Measurements from ENCODE around the gene ABCG2.
"Not testable (repeated sequence)": the region's sequence is repeated elsewhere in the genome, so short reads cannot be mapped to it uniquely, and the experiment has no call there.

The ABCG2 gene

GRCh38 chr4:88109123-88109881 is 49.1 kb downstream of the ABCG2 start:
- Histone ChIP-seq H3K79me2 (ENCODE audit: low read length) (no peaks in the 10 kb centered on the region), H3K9ac (ENCODE audit: low read length) (no peak overlapping the region), H3K4me1 (ENCODE audit: low read length) (peaks cover 9% of the 10 kb centered on the region), H3K27me3 (ENCODE audit: low read depth, low read length) (no peaks in the 10 kb centered on the region), H3K27ac (ENCODE audit: low read length) (no peak overlapping the region), H3K36me3 (replicated peaks; ENCODE audit: low read depth, low read length) (no peaks in the 10 kb centered on the region), H4K20me1 (ENCODE audit: insufficient read depth, low read length) (no peaks in the 10 kb centered on the region), H3K4me2 (ENCODE audit: low read length) (no peak overlapping the region), H3K4me3 (ENCODE audit: low read length) (no peak overlapping the region), H2AFZ (ENCODE audit: low read depth, low read length) (no peak overlapping the region), H3K9me3 (ENCODE audit: insufficient read depth, low read length) (no peaks in the 10 kb centered on the region)
- TF ChIP-seq, protein P1, sequence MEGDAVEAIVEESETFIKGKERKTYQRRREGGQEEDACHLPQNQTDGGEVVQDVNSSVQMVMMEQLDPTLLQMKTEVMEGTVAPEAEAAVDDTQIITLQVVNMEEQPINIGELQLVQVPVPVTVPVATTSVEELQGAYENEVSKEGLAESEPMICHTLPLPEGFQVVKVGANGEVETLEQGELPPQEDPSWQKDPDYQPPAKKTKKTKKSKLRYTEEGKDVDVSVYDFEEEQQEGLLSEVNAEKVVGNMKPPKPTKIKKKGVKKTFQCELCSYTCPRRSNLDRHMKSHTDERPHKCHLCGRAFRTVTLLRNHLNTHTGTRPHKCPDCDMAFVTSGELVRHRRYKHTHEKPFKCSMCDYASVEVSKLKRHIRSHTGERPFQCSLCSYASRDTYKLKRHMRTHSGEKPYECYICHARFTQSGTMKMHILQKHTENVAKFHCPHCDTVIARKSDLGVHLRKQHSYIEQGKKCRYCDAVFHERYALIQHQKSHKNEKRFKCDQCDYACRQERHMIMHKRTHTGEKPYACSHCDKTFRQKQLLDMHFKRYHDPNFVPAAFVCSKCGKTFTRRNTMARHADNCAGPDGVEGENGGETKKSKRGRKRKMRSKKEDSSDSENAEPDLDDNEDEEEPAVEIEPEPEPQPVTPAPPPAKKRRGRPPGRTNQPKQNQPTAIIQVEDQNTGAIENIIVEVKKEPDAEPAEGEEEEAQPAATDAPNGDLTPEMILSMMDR (IDR thresholded peaks at IDR 0.05; ENCODE audit: low read depth, low read length) = no peak
- no peak for TF ChIP-seq EZH2phosphoT487 (IDR thresholded peaks at IDR 0.05; ENCODE audit: low read depth)

- H3K36me3 ChIP-seq (replicated peaks; ENCODE audit: low read depth, low read length) = no peaks in the 10 kb centered on the region
- H3K9me3 ChIP-seq (ENCODE audit: insufficient read depth, low read length) = no peaks in the 10 kb centered on the region
- no peaks in the 10 kb centered on the region for H3K27me3 ChIP-seq (ENCODE audit: low read depth, low read length)
- H3K4me3 ChIP-seq (ENCODE audit: low read length) = no peak overlapping the region
- no peaks in the 10 kb centered on the region for H4K20me1 ChIP-seq (ENCODE audit: insufficient read depth, low read length)
- no peak overlapping the region for H3K4me2 ChIP-seq (ENCODE audit: low read length)
- no peak overlapping the region for H3K27ac ChIP-seq (ENCODE audit: low read length)
- H2AFZ ChIP-seq (ENCODE audit: low read depth, low read length) = no peak overlapping the region
- H3K79me2 ChIP-seq (ENCODE audit: low read length) = no peaks in the 10 kb centered on the region
- H3K9ac ChIP-seq (ENCODE audit: low read length) = no peak overlapping the region
- TF ChIP-seq, protein P1 (IDR thresholded peaks at IDR 0.05; ENCODE audit: low read depth, low read length) = no peak
- TF ChIP-seq EZH2phosphoT487 (IDR thresholded peaks at IDR 0.05; ENCODE audit: low read depth) = no peak
- H3K4me1 ChIP-seq (ENCODE audit: low read length) = peaks cover 9% of the 10 kb centered on the region
Measured at GRCh38 chr4:88108747-88109122, 49.7 kb downstream of the ABCG2 start.

GRCh38 chr4:88108108-88108465 is 50.4 kb downstream of the ABCG2 start:
- not testable (repeated sequence) for H3K27ac ChIP-seq (ENCODE audit: low read length); H3K4me1 ChIP-seq (ENCODE audit: low read length); H3K4me2 ChIP-seq (ENCODE audit: low read length); H2AFZ ChIP-seq (ENCODE audit: low read depth, low read length); H4K20me1 ChIP-seq (ENCODE audit: insufficient read depth, low read length); H3K36me3 ChIP-seq (replicated peaks; ENCODE audit: low read depth, low read length); H3K27me3 ChIP-seq (ENCODE audit: low read depth, low read length); H3K4me3 ChIP-seq (ENCODE audit: low read length); H3K9ac ChIP-seq (ENCODE audit: low read length); H3K79me2 ChIP-seq (ENCODE audit: low read length); H3K9me3 ChIP-seq (ENCODE audit: insufficient read depth, low read length)

DNA sequence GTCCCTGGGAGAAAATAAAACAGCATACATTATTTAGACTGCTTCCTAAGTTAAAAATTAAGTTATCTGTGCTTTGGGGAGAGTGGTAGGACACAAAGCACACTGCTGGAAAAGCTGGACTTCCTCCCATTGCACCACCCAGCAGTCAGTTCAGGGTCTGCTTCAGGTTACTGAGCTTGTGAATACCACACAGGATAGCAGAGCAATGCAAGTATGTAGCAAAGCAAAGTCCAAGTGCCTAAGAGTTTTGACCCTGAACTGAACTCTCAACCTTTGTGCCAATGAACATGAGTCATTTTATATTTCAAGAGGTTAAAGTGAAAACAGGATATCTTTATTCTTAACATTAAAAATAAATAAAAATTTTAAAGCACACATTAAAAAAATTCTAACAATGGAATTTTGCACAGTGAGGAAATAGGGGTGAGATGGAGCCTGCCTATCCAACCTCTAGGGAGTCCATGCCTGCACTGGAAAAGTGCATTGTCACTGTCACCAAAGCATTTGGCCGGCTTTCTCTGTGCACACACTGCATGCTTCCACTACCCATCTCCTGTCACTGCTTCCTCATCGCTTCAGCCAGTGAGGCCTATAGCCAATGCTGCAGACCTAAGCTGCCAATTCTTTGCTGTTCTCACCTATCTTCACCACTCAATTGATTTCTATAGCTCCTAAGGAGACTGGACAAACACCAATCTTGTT is 50.9 kb downstream of the ABCG2 start:
- H3K27ac ChIP-seq (ENCODE audit: low read length) = no peak overlapping the region

More for the DNA sequence above, 50.9 kb downstream of the ABCG2 start:
- Histone ChIP-seq H3K9me3 (ENCODE audit: insufficient read depth, low read length) (no peaks in the 10 kb centered on the region), H3K4me2 (ENCODE audit: low read length) (no peak overlapping the region), H3K9ac (ENCODE audit: low read length) (no peak overlapping the region), H4K20me1 (ENCODE audit: insufficient read depth, low read length) (no peaks in the 10 kb centered on the region), H3K79me2 (ENCODE audit: low read length) (no peaks in the 10 kb centered on the region), H2AFZ (ENCODE audit: low read depth, low read length) (no peak overlapping the region), H3K27me3 (ENCODE audit: low read depth, low read length) (no peaks in the 10 kb centered on the region), H3K4me3 (ENCODE audit: low read length) (no peak overlapping the region), H3K4me1 (ENCODE audit: low read length) (peaks cover 9% of the 10 kb centered on the region), H3K36me3 (replicated peaks; ENCODE audit: low read depth, low read length) (no peaks in the 10 kb centered on the region)
- no peak for TF ChIP-seq EZH2phosphoT487 (IDR thresholded peaks at IDR 0.05; ENCODE audit: low read depth)
- TF ChIP-seq, protein P1 (IDR thresholded peaks at IDR 0.05; ENCODE audit: low read depth, low read length) = no peak

Data from OCI-LY3 (cell line).